Left hindlimb (tissue), 1 donor: Measurements from ENCODE around the gene FCHSD1.

ENCODE experiments used
- DNase-seq: peaks from one replicate; pipeline ENCODE4 v3.0.0-alpha.2; 2018

The FCHSD1 gene

GRCh38 chr5:141672841-141673813 is 21.9 kb upstream of the FCHSD1 start:
- DNase-seq, result no peak

DNA sequence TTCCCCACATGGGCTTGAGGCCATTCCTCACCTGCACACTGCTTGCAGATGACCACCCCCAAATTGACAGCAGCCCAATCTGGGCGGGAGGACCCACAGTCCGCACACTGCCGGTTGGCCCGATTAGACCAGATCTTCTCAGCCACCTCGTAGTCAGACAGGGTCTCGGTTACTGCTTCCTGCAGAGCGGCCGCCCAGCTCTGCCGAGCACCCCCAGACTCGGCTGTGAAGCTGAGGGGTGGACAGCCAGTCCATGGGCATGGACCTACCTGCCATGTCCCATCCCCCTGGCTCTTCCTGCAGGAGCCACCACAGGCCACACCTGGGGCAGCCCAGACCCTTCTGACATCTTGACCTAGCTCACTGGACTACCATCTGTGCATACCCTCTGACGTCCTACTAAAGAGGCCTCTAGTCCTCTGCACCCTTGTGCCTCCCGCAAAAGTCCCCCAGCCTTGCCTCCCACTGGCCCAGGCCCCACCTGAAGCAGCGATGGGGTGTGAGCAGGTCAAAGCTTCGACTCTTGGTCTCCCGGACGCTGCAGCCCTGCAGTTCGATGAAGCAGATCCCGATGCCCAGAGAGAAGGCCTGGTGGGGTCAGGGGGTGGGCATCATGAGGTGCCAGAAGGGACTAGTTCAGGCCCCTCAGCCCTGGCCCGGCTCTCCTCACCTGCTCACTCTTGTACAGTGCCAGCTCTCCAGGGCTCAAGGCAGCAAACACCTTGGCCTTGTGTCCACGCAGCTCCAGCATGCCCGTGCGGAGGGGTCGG is 21.0 kb upstream of the FCHSD1 start:
- no peak for DNase-seq

- no peak for DNase-seq
Measured at GRCh38 chr5:141669520-141669919, 18.3 kb upstream of the FCHSD1 start.

DNA sequence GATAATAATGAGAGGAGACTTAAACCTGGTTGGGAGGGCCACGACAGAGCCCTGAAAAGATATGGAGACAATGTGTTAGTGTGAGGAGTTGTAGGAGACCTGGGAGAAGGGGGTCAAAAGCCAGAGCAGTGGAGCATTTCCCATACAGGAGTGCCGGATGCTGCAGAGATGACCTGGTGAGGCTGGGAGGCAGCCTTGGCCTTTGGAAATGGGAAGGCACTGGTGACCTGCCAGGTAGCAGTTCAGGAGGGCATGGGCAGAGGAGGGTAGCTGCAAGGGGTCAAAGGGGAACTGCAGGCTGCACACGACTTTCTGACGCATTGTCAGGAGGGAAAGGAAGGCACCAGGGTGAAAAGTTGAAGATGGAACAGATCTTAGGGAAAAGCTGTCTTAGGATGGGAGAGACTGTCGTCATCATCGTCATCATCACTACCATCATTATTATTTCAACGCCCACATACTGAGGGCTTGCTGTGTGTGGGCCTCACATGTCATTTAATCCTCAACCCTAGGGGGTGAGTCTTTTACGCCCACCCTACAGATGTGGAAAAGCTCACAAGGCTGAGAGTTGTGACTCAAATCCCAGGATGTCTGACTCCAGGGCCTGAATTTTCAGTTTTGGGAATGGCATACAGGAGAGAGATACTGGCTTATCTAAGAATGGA is 17.5 kb upstream of the FCHSD1 start:
- DNase-seq, result no peak

DNA sequence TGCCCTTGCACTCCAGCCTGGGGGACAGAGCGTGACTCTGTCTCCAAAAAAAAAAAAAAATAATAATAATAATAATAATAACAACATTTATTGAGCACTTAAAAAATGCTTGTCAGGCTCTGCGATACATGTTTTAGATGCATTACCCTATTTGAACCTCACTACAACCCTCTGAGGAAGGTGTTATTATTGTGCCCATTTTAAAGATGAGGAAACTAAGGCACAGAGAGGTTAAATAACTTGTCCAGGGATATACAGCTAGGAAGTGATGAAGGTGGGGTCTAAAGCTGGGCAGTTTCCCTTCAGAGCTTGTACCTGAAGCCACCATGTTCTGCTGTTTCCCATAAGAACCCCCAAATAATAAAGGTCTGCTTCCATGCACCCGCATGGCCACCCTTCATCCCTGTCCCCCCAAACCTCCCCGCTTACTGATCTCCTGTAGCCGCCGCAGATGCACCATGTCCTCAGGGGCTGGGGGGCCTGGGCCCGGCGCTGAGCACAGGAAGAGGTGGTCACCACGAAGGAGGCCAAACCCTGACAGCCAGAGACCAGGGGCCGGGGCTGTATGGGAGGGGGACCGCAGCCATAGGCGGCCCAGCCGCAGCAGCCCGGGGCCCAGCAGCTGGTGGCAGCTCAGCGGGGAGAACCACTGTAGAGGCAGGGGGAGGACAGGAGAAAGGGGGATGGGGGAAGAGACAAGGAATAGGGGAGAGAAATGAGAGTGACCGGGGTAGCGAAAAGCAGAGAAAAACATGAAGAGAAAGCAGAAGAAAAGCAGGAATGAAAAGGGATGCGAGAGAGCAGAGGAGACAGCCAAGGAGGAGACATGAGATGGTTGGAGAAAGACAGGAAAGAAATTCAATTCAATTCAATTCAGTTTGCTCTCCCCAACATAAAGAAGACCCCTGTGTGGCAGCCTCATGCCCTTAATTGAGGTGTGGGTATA is 15.1 kb upstream of the FCHSD1 start:
- DNase-seq, result no peak

GRCh38 chr5:141664733-141665461 is 13.7 kb upstream of the FCHSD1 start:
- peak; percentile 75 for DNase-seq

DNA sequence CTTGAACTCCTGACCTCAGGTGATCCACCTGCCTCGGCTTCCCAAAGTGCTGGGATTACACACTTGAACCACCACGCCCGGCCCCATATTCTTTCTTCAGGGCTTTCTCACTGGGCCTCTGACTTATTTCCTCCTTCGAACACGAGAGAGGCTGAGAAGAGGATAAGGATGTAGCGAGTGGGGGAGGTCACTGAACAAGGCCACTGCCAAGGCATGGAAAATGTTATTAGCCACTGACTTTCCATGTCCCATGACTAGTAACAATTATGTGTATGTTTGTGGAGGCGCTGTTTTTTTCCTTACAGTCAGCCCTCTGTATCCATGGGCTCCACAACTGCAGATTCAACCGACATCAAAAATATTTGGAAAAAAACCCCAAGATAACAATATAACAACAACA is 12.3 kb upstream of the FCHSD1 start:
- no peak for DNase-seq

DNA sequence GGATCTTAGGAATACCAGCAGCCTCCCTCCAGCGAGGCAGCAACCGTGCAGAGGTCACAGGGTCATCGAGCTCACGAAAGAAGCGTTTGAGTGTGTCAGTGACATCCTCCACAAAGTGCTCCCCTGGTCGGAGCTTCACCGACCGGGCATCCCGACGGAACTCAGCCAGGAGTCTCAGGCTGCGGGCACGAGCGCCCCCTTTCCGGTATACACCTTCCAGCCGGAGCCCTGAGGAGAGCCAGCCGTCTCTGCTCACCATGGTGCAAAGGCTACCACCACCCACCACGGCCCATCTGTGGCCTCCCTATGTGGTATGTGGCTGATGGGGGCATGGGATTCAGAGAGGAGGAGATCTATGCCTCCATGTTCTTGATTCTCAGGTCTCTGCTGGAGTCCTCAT is 10.8 kb upstream of the FCHSD1 start:
- DNase-seq, result no peak

DNA sequence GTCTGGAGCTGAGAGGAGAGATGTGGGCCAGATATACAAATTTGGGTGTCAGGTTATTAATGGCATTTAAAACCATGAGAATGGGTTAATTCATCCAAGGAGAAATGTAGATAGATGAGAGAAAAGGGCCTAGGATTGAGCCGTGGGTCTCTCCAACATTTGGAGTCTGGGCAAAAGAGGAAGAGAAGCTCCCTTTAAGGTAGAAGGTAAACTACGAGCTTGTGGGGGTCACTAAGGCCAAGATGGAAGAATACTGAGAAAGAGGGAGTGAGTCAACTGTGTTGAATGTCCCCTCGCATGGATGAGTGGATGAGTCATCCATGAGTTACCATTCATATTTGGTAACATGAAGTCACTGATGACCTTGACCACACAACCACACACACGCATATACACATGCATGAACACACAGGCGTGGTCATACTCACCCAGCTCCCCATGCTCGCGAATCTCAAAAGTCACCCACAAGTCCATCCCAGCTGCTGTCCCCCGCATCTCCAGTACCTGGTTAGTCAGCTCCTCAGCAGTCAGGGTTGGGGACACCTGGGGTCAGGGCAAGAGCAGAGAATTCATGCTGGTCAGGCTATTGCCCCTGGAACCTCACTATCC is 6.8 kb upstream of the FCHSD1 start:
- no peak for DNase-seq

DNA sequence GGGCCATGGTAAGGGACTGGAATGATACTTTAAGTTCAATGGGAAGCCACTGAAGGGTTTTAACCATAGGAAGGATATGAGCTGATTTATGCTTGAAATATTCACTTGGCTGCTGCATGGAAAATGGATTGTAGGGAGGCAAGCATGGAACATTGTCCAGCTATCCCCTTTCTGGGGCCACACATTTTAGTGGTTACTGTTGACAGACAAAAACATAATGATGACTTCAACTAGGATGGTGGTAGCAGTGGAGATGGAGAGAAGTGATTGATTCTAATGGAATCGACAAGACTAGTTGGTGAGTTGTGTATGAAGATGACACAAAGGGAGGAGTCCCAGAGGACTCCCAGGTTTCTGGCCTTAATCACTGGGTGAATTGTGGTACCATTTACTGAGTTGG is 6.2 kb upstream of the FCHSD1 start:
- no peak for DNase-seq

- no peak for DNase-seq
Measured at GRCh38 chr5:141656396-141656795, 5.2 kb upstream of the FCHSD1 start.

DNA sequence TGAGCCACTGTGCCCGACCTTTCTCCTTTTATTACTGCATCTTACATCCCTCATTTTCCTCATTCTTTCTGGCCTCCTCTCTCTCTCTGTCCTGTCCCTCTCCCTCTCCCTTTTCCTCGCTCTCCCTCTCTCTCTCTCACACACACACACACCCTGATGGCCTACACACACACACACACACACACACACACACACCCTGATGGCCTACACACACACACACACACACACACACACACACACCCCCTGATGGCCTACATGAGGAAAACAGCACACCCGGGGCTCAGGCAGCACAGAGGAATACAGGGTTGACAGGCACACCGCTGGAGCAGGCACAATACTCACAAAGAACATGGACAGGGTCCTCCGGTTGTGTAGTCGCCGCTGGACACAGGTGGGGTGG is 3.8 kb upstream of the FCHSD1 start:
- no peak for DNase-seq

GRCh38 chr5:141654298-141654697 is 3.1 kb upstream of the FCHSD1 start:
- no peak for DNase-seq

DNA sequence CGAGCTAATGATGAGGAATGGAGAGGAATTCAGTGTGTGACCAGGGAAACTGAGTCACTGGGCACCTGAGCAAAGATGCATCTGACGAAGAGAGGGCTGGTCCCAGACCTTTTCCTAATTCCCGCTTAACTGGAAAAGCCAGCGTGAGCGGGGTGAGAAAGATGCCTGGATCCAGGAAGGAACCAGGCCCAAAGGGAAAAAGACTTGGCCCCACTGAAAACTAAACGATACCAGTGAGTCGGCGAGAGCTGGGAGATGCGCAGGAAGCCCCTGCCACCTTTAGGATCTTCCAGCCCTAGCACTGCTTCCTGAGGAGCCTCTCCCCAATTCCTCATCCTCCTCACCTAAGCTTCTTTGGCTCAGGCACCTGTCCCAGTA is 499 bp upstream of the FCHSD1 start:
- DNase-seq, result no peak

- DNase-seq, result no peak
Measured at GRCh38 chr5:141649972-141650371, 1.2 kb downstream of the FCHSD1 start.

DNA sequence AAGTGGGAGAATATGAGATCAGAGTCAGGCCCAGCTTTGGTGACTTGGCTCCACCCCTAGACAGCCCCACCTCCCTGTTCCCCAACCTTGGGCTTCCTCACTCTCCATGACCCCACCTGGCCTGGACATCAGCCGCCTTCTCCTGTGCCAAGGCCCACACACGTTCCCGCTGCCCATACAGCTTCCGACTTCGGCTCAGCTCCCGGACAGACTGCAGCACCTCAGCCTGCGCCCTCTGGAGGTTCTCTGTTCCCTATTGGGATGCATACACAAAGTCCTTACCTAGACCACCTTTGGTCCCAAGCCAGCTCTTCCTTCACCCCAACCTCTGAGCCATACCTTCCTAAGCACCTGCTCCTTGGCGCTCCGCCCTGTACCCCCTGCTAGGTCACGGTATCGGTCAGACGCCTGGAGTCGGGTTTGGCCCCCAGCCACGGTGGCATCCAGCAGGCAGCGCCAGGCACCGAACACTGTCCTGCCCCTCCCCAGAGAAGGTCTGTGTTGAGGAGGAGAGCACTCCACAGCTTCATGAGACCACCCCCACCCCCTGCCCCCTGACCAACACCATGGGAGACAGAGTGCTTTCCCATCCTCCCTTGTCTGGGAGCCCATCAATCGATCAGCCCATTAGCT is 2.0 kb downstream of the FCHSD1 start:
- DNase-seq, result no peak

DNA sequence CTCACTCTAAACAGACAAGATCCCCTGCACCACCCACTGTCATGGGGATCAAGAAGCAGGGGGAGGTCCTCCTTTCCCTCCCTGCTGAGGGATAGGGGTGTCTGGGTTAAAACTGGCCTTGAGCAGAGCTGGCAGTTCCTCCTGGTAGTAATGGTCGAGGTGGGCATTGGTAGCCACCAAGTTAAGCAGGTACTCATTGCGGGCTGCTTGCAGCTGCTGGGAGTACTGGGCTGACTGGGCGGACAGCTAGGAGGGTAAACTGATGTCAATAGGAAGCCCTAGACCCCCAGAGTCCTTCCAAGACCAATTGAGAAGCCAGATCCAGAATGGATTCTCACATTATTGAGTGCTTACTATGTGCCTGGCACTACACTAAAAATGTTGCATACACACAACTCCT is 3.4 kb downstream of the FCHSD1 start:
- DNase-seq, result no peak

DNA sequence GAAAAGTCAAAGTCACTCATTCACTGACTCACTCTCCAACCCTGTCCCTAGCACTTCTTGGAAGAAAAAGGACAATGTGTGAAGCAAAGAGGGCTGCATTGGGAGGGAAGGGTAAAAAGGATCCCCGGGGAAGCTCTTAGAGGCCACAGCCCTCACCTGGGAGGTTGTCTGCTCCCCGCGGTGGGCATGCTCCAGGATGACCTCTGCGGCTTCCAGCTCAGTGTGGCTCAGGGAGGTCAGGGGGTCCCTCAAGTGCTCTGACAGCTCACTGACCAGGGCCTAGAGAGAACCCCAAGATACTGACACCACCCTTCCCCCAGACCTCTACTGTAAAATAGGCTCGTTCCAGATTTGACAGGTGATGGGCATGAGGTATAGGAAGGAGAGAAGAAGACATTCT is 4.0 kb downstream of the FCHSD1 start:
- no peak for DNase-seq

DNA sequence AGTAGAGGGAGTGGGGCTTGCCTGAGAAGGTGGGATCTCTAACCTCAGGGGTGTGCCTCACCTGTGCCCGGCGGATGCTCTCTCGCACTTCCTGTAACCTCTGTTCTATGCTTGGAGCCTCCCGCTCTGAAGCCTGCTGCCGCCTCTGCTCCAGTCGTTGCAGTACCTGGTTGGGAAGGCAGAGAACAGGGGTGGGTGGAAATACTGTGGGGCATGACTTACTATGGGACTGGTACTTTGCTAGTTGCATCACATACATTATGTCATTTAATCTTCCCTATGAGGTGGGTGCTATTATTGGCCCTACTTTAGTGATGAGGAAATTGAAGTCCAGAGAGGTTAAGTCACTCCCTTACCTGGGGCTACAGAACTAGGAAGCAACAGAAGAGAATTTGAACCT is 5.2 kb downstream of the FCHSD1 start:
- DNase-seq, result no peak

DNA sequence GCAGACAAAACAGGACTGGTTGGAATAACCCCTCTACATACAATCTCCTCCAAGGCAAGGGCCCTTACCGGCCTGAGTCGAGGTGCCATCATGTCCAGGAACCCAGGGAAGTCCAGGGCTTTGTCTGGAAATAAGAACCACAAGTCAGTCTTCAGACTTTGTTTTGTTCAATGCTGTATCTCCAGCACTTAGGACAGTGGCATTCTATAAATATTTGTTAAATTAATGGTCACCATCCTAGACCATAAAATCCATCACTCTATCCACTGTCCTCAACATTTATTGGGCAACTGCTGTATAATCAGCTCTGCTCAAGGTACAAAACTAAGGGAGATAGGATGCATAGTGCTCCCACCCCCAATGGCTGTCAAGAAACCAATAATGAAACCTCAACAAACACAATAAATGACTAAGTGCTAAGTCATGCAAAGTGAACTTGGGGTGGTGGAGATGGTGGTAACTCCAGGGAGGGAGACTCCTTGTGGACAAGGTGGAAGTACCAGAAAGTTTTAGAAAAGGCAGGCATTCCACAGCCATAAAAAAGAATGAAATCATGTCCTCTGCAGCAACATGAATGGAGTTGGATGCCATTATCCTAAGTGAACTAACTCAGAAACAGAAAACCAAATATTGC is 9.5 kb downstream of the FCHSD1 start:
- DNase-seq, result no peak
